T-cell (primary cell): ENCODE measurements around the gene SLC22A13. TPM values are rescaled to one million over a fixed set of nuclear protein-coding genes. Genes with fewer than 3 reads are reported as not detected.

Experiments used
- ATAC-seq, 4 experiments: fragments of 200-7000 bp in 3 of 4; fragments of 150-1000 bp in 1 of 4; cut with Tn5 transposase; replicated peaks in 1 of 4; 1 replicate in 3 of 4; 2 replicates in 1 of 4; pipeline ENCODE4 v1.10.0; 2021; ENCODE audit warnings: moderate library complexity in 3 of 4, mild to moderate bottlenecking in 2 of 4, moderate number of reproducible peaks in 1 of 4
- CTCF ChIA-PET, 2 donors: fragments of 300-600 bp; sonication (Branson Sonifier 250); formaldehyde crosslinking; loops; one replicate each; lab custom pipeline; 2022; ENCODE audit warnings: antibody characterized with exemption in 2 of 2; lab: Charles Lee
- POLR2A ChIA-PET, 2 donors: fragments of 300-600 bp; sonication (Branson Sonifier 250); formaldehyde crosslinking; loops; one replicate each; lab custom pipeline; 2022; ENCODE audit warnings: antibody characterized with exemption in 2 of 2; lab: Charles Lee
- DNase-seq, 35 experiments: peaks; one replicate each; pipeline versions ENCODE4 v3.0.0 to v3.0.0-alpha.2; 2013 to 2023
- H3K27ac ChIP-seq: one replicate; pipeline ENCODE4 v1.5.1; 2013; ENCODE audit warnings: low read length
- H3K27me3 ChIP-seq, 2 experiments: replicated peaks in 1 of 2; 1 replicate in 1 of 2; 2 replicates in 1 of 2; pipeline versions ENCODE4 v1.6.1 to v1.7.0; 2013; ENCODE audit warnings: low read length in 1 of 2, mixed read lengths in 1 of 2; ENCODE audit not compliant: control insufficient read depth in 2 of 2, insufficient read depth in 2 of 2; ENCODE audit errors: extremely low read depth in 1 of 2
- H3K36me3 ChIP-seq, 2 donors: 1 replicate in 1 of 2; 2 replicates in 1 of 2; pipeline versions ENCODE4 v1.6.1 to v1.7.0; 2013; ENCODE audit warnings: low read length in 1 of 2; ENCODE audit not compliant: control insufficient read depth in 2 of 2, insufficient read depth in 1 of 2; ENCODE audit errors: extremely low read depth in 1 of 2
- H3K4me1 ChIP-seq, 2 experiments: 1 replicate in 1 of 2; 2 replicates in 1 of 2; pipeline versions ENCODE4 v1.6.1 to v1.7.0; 2013; ENCODE audit warnings: low read length in 2 of 2, mixed read lengths in 1 of 2; ENCODE audit not compliant: insufficient read depth in 2 of 2, control insufficient read depth in 1 of 2; ENCODE audit errors: extremely low read depth in 1 of 2
- H3K4me3 ChIP-seq, 2 donors: 1 replicate in 1 of 2; 2 replicates in 1 of 2; pipeline versions ENCODE4 v1.5.1 to v1.7.0; 2013; ENCODE audit warnings: mild to moderate bottlenecking in 2 of 2, low read length in 1 of 2, moderate library complexity in 1 of 2; ENCODE audit not compliant: control insufficient read depth in 1 of 2; ENCODE audit errors: extremely low read depth in 1 of 2
- H3K9me3 ChIP-seq: 2 replicates; pipeline ENCODE4 v1.7.0; 2013
- H3K27ac Mint-ChIP-seq, 2 donors: one replicate each; pipeline ENCODE4 v1.8.0; 2020 to 2021; ENCODE audit warnings: mild to moderate bottlenecking in 2 of 2, mixed read lengths in 2 of 2
- H3K27me3 Mint-ChIP-seq, 2 donors: one replicate each; pipeline ENCODE4 v1.8.0; 2021 to 2022; ENCODE audit warnings: mixed read lengths in 2 of 2
- H3K36me3 Mint-ChIP-seq: one replicate; pipeline ENCODE4 v1.8.0; 2021; ENCODE audit warnings: mixed read lengths
- H3K4me1 Mint-ChIP-seq, 3 donors: one replicate each; pipeline ENCODE4 v1.8.0; 2020 to 2022; ENCODE audit warnings: mixed read lengths in 3 of 3, mild to moderate bottlenecking in 1 of 3
- H3K4me3 Mint-ChIP-seq, 3 donors: one replicate each; pipeline ENCODE4 v1.8.0; 2020 to 2022; ENCODE audit warnings: mild to moderate bottlenecking in 3 of 3, mixed read lengths in 3 of 3, moderate library complexity in 3 of 3
- H3K9me3 Mint-ChIP-seq, 3 donors: one replicate each; pipeline ENCODE4 v1.8.0; 2020 to 2022; ENCODE audit warnings: mixed read lengths in 3 of 3
- WGBS: methylation state at CpG from one replicate; pipeline ENCODE4 v1.1.5; 2013; ENCODE audit warnings: missing lambda C conversion rate; ENCODE audit not compliant: insufficient coverage; 5-methylcytosine and 5-hydroxymethylcytosine counted together
- total RNA-seq, 35 experiments: library from RNA in 6 of 35; stranded (reverse) in 6 of 35; fragments of 120-200 nt in 1 of 35; gene quantifications; one replicate each; pipeline versions ENCODE4 v1.2.1 to v1.2.4 and lab custom pipeline; 2013 to 2026

SLC22A13 gene
- total RNA-seq, 5 donors from 2014 or later (not counting 1 experiment from before 2014, with no cell fraction given), result 0.35 to 0.79 (median 0.68) TPM

DNA sequence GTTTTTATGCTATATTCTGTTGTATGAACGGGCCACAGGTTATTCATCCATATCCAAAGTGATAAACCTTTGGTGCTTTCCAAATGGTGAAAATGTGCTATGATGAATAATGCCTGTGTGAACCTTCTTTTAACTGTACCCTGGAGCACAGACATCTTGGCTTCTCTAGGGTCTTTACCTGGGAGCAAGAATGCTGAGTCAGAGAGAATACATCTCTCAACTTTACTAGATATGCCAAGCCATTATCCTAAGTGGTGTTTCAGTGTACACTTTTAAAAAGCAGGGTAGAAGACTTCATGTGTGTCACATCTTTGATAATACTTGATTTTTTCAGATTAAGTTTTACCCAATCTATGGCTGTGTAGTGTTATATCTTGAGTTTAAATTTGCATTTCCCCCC is 57.4 kb downstream of the SLC22A13 start:
- H3K27me3 Mint-ChIP-seq, result peaks cover 0 to 19% of the 10 kb centered on the region in 2 donors
- no peaks in the 10 kb centered on the region for H3K36me3 Mint-ChIP-seq
- Histone ChIP-seq H3K27ac (no peak overlapping the region), H3K27me3 (peaks cover 0 to 22% of the 10 kb centered on the region in 2 experiments), H3K36me3 (no peaks in the 10 kb centered on the region), H3K4me1 (no peaks in the 10 kb centered on the region), H3K4me3 (no peak overlapping the region), H3K9me3 (no peaks in the 10 kb centered on the region)
- ChIA-PET POLR2A (no interaction called here), CTCF (no interaction called here)
- no peak overlapping the region for H3K27ac Mint-ChIP-seq
- DNase-seq, result no peak
- H3K4me1 Mint-ChIP-seq, result no peaks in the 10 kb centered on the region
- no peak overlapping the region for H3K4me3 Mint-ChIP-seq
- H3K9me3 Mint-ChIP-seq, result peaks cover 0 to 10% (median 4%) of the 10 kb centered on the region in 3 donors
- WGBS, result no CpG with 5 or more reads among the region's 1 CpG
- ATAC-seq, result no peak

DNA sequence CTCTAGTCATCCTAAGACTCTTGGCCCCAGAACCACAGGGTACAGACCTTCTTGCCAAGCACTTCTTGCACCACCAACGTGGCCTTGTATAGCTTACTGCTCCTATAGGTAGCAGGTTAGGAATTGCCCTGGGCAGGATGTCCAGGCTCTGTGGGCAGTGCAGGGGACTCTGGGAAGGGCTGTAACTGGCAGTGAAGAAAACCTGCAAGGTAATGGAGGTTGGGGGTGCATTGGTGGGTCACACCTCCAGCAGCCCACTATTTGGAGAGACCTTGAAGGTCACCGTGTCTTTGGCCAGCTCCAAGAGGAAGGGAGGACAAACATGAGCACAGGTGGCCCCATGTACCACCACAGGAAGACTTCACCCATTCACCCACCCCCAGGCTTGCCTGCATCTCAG is 59.6 kb downstream of the SLC22A13 start:
- H3K4me1 ChIP-seq, result no peaks in the 10 kb centered on the region
- no peaks in the 10 kb centered on the region for H3K36me3 Mint-ChIP-seq
- ChIA-PET POLR2A (no interaction called here), CTCF (no interaction called here)
- ATAC-seq (no peak), DNase-seq (no peak)
- no peak overlapping the region for H3K4me3 ChIP-seq
- no peaks in the 10 kb centered on the region for H3K4me1 Mint-ChIP-seq
- H3K27ac ChIP-seq, result no peak overlapping the region
- no peaks in the 10 kb centered on the region for H3K36me3 ChIP-seq
- H3K9me3 Mint-ChIP-seq, result peaks cover 0 to 10% (median 4%) of the 10 kb centered on the region in 3 donors
- no CpG with 5 or more reads among the region's 2 CpGs for WGBS
- no peak overlapping the region for H3K27ac Mint-ChIP-seq
- no peak overlapping the region for H3K4me3 Mint-ChIP-seq
- H3K9me3 ChIP-seq, result no peaks in the 10 kb centered on the region
- peaks cover 0 to 23% of the 10 kb centered on the region in 2 donors for H3K27me3 Mint-ChIP-seq
- peaks cover 0 to 19% of the 10 kb centered on the region in 2 experiments for H3K27me3 ChIP-seq

DNA sequence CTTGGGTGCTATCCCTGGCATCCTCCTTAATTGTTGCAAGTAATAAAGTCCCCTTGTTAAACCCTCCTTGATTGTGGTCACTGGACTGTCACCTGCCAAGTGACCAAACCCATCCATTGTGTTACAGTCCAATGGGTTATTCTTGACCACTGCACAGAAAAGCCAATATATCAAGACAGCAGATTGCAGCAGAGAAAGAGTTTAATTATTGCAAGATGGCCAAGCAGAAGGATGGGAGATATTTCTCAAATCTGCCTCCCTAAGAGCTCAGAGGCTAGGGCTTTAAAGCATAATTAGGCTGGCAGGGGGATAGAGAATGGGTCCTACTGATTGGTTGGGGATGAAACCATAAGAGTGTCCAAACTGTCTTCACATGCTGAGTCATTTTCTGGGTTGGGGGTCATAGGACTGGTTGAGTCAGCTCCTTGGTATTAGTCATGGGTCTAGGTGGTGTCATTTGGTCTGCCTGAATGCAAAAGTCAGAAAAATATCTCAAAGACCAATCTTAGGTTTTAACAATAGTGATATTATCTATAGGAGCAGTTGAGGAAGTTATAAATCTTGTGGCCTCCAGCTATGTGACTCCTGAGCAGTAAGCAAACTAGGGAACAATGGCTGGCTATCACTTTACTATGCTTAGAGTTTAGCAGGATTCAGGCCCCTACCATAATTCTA is 61.9 kb downstream of the SLC22A13 start:
- DNase-seq, result no peak
- Histone ChIP-seq H3K27me3 (peaks cover 0 to 19% of the 10 kb centered on the region in 2 experiments), H3K36me3 (no peaks in the 10 kb centered on the region), H3K27ac (no peak overlapping the region), H3K4me1 (no peaks in the 10 kb centered on the region), H3K4me3 (no peak overlapping the region), H3K9me3 (no peaks in the 10 kb centered on the region)
- no peak for ATAC-seq
- Mint-ChIP-seq H3K36me3 (no peaks in the 10 kb centered on the region), H3K4me1 (no peaks in the 10 kb centered on the region), H3K9me3 (peaks cover 0 to 4% (median 0%) of the 10 kb centered on the region in 3 donors), H3K4me3 (no peak overlapping the region), H3K27ac (no peak overlapping the region), H3K27me3 (peaks cover 0 to 23% of the 10 kb centered on the region in 2 donors)
- POLR2A ChIA-PET, result no interaction called here
- CTCF ChIA-PET, result no interaction called here

Other genes starting within 250 kb of the SLC22A13 start
- gene PLCD1, start 236.2 kb upstream of the SLC22A13 start, total RNA-seq, result 10 to 100 TPM; 31.3 to 91.0 (median 75.7) TPM
- 10 to 100 TPM in 3 of 5 donors, 1 to 10 TPM in 2; 4.7 to 21.7 (median 17.8) TPM for gene DLEC1, start 226.6 kb upstream of the SLC22A13 start, total RNA-seq
- gene ACAA1, start 128.7 kb upstream of the SLC22A13 start, total RNA-seq, result 10 to 100 TPM; 70.7 to 97.1 (median 90.8) TPM
- gene MYD88, start 127.2 kb upstream of the SLC22A13 start, total RNA-seq, result 10 to 100 TPM; 32.4 to 68.5 (median 56.6) TPM
- 10 to 100 TPM; 30.7 to 40.4 (median 37.4) TPM for gene OXSR1, start 100.3 kb upstream of the SLC22A13 start, total RNA-seq
- gene SLC22A14, start 16.5 kb downstream of the SLC22A13 start, total RNA-seq, result under 1 TPM in 1 of 5 donors, not detected in 4; 0.10 TPM
- 1 to 10 TPM in 3 of 5 donors, under 1 TPM in 2; 0.59 to 1.9 (median 1.0) TPM for gene XYLB, start 81.0 kb downstream of the SLC22A13 start, total RNA-seq
- gene ACVR2B, start 188.1 kb downstream of the SLC22A13 start, total RNA-seq, result 10 to 100 TPM in 1 of 5 donors, 1 to 10 TPM in 4; 6.3 to 11.0 (median 8.1) TPM
- 10 to 100 TPM; 21.5 to 24.8 (median 22.9) TPM for gene EXOG, start 230.5 kb downstream of the SLC22A13 start, total RNA-seq